GM18867 (cell line): ENCODE data around the gene ZNF493.

ENCODE experiments used
- ATAC-seq: cut with Tn5 transposase; IDR thresholded peaks from one replicate; pipeline ENCODE4 v1.9.1; 2021; ENCODE audit warnings: mild to moderate bottlenecking, moderate library complexity; ENCODE audit not compliant: unreplicated experiment

The ZNF493 gene

DNA sequence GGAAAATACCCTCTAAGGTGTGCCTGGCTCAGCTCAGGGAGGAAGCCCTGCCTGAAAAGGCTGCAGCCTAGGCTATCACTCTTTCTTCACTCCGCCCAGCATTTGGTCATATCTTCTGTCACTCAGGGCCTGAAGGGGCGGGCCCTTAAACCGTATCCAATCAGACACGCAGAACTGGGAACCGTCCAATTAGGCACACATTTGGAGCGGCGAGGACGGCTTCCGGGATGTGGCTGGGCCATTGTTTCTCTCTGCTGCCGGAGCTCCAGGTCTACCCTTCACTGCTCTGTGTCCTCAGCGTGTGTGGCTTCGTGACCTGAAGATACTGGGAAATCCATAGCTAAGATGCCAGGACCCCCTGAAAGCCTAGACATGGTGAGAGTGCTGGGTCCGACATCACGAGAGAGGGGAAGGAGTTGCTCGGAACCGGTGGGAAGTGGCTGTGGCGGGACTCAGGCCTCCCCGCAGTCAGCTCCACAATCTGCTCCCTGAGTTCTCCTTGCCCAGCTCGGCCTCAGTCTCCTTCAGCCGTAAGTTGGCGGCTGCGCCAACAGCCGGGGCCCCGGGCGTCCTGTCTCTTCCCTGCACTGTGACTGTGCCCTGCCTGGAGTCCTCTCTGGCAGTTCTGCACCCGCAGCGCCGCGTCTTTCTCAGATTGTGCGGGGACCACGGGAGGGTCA lies at the start of gene ZNF493:
TSS of gene ZNF493 (plus strand) at position 241 of the 680 bp plus-strand sequence. CDS start at position 346, 105 bp downstream.
- ATAC-seq: peak; percentile 100

DNA sequence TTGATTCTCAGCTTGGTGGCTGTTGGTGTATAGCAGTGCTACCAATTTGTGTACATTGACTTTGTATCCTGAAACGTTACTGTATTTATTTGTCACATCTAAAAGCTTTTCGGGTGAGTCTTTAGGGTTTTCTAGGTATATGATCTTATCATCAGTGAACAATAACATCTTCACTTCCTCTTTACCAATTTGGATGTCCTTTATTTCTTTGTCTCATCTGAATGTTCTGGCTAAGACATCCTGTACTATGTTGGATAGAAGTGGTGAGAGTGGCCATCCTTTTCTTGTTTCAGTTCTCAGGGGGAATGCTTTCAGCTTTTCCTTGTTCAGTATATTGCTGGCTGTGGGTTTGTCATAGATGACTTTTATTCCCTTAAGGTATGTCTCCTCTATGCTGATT lies 44.1 kb upstream of the ZNF493 start:
- ATAC-seq: no peak

DNA sequence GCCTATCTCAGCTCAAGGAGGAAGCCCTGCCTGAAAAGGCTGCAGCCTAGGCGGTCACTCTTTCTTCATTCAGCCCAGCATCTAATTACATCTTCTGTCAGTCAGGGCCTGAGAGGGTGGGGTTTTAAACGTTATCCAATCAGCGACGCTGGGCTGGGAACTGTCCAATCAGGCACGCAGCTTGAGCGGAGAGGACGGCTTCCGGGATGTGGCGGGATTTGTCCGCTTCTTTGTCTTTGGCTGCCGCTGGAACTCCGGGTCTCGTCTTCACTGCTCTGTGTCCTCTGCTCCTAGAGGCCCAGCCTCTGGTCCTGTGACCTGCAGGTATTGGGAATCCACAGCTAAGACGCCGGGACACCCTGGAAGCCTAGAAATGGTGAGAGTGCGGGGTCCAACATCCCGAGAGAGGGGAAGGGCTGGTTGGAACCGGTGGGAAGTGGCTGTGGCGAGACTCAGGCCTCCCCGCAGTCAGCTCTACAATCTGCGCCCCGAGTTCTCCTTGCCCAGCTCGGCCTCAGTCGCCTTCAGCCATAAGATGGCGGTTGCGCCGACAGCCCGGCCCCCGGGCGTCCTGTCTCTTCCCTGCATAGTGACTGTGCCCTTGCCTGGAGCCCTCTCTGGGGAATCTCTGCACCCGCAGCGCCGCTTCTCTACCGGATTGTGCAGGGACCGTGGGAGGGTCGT lies 38.0 kb upstream of the ZNF493 start, which contains the start of gene ZNF738:
TSS of gene ZNF738 (plus strand) at position 233 of the 684 bp plus-strand sequence. CDS start at position 374, 141 bp downstream.
- ATAC-seq: peak; percentile 96

DNA sequence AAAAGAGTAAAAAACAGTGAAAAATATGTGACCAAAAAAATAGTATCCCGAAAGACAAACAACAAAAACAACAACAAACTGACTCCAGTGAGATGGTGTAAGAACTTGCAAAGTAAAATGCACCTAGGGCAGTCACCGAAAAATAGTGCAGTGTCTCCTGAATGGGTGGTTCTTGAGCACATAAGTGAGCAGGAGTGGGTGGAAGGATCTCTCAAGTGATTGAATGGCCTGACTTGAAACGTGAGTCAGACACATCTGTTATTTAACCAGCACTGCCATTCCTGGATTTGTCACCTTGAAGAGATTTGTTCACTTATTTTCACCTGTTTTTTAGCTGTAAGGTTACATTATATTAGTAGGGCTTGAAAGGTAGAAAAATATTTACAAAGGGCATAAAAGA lies 34.6 kb upstream of the ZNF493 start:
- ATAC-seq: no peak

DNA sequence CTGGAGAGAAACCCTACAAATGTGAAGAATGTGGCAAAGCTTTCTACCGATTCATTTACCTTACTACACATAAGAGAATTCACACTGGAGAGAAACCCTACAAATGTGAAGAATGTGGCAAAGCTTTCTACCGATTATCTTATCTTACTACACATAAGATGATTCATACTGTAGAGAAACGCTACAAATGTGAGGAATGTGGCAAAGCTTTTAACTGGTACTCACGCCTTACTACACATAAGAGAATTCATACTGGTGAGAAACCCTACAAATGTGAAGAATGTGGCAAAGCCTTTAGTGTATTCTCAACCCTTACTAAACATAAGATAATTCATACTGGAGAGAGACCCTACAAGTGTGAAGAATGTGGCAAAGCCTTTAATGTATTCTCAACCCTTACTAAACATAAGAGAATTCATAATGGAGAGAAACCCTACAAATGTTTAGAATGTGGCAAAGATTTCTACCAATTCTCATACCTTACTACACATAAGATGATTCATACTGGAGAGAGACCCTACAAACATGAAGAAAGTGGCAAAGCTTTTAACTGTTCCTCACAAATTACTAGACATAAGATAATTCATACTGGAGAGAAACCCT lies 12.9 kb upstream of the ZNF493 start:
- ATAC-seq: no peak

DNA sequence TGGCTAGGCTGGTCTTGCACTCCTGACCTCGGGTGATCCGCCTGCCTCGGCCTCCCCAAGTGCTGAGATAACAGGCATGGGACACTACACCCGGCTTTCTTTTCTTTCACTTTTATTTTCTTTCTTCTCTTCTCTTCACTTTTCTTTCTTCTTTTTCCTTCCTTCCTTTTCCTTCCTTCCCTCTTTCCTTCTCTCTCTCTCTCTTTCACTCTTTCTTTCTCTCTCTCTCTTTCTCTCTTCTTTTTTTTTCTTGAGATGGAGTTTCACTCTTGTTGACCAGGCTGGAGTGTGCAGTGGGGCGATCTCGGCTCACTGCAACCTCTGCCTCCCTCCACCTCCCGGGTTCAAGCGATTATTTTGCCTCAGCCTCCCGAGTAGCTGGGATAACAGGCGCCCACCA lies 812 bp upstream of the ZNF493 start:
- ATAC-seq: no peak

DNA sequence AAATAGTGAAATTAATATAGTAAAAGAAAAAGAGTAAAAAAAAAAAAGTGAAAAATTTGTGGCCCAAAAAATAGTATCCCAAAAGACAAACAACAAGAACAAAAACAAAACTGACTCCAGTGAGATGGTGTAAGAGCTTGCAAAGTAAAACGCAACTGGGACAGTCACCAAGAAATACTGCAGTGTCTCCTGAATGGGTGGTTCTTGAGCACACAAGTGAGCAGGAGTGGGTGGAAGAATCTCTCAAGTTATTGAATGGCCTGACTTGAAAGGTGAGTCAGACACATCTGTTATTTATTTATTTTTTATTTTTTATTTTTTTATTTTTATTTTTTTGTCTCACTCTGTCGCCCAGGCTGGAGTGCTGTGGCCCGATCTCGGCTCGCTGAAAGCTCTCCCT lies 1.9 kb downstream of the ZNF493 start:
- no peak for ATAC-seq

DNA sequence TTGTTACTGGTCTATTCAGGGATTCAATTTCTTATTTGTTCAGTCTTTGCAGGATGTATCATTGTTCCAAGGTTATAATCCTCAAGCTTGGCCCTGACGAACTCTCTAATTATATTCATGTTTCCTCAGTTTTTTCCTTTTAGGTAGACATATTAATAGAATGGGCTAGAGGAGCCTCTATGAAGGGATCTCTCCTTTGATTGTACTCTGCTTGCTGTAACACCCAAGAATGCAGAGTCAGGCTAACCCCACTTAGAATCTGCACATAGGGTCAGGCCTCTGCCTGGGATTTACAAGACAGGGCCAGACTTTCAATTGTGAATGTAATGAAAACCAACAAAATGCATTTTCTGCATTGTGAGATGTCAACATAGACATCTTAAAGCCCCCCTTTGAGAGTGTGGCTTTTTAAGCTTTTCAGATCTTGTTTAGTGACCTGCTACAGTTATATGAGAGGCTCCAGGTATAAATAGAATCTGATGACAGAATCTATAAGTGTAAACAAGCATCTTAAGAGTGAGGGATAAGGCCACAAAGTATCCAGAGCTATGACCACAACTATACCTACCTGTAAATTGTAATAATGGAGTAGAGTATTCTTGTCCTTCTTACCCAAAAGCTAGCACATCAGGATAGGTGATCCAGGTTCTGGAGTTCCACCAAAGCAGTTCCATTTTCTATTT lies 5.5 kb downstream of the ZNF493 start:
- no peak for ATAC-seq

DNA sequence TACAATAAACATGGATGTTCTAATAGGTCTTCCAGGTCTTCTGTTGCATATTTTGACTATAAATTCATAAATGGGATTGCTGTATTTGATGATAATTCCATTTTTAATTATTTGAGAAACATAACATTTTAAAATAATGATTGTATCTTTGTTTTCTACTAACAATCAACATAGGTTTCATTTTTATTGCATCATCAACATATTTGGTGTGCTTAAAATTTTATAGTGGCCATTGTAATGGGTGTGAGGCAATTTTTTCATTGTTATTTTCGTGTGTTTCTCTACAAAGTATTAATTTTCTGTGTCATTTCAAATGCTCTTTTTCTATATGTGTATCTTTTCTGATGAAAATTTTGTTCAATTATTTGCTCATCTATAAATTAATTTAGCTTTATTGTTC lies 13.2 kb downstream of the ZNF493 start:
- ATAC-seq: no peak

DNA sequence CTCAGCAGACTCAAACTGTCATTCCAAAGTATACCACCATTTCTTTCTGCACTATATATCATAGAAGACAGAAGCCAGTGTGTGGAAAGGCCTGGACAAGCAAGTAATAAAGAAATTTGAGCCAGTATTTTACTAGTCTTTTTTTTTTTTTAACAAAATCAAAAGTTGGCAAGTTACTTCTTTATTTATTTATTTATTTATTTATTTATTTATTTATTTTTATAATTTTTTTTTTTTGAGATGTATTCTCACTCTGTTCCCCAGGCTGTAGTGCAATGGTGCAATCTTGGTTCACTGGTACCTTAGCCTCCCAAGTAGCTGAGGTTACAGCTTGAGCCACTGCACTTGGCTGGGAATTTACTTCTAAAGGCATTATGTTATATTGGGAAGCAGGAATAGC lies 25.3 kb downstream of the ZNF493 start:
- no peak for ATAC-seq

DNA sequence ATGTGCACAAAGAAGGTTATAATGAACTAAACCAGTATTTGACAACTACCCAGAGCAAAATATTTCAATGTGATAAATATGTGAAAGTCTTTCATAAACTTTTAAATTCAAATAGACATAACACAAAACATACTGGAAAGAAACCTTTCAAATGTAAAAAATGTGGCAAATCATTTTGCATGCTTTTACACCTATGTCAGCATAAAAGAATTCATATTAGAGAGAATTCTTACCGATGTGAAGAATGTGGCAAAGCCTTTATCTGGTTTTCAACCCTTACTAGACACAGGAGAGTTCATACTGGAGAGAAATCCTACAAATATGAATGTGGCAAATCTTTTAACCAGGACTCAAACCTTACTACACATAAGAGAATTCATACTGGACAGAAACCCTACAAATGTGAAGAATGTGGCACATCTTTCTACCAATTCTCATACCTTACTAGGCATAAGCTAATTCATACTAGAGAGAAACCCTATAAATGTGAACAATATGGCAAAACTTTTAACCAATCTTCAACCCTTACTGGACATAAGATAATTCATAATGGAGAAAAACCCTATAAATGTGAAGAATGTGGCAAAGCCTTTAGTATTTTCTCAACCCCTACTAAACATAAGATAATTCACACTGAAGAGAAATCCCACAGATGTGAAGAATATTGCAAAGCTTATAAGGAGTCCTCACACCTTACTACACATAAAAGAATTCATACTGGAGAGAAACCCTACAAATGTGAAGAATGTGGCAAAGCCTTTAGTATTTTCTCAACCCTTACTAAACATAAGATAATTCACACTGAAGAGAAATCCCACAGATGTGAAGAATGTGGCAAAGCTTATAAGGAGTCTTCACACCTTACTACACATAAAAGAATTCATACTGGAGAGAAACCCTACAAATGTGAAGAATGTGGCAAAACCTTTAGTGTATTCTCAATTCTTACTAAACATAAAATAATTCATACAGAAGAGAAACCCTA lies 26.4 kb downstream of the ZNF493 start:
- no peak for ATAC-seq

DNA sequence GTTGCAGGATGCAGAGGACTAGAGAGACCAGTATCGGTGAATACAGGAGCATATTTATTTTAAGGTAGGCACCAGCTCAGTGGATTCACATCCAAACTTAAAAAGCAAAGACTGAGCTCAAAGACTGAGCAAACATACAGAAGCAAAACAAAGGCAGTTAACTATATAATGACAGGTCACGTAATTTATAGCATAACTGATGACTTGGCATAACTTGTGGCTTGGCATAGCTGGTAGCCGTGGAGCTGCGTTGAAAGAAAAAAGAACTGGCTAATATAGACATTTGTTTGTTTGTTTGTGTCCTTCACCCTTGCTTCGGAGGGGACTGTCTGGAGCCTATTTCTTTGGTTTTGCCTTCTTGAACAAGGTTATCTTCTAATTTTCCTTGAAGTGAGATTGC lies 33.7 kb downstream of the ZNF493 start:
- no peak for ATAC-seq

DNA sequence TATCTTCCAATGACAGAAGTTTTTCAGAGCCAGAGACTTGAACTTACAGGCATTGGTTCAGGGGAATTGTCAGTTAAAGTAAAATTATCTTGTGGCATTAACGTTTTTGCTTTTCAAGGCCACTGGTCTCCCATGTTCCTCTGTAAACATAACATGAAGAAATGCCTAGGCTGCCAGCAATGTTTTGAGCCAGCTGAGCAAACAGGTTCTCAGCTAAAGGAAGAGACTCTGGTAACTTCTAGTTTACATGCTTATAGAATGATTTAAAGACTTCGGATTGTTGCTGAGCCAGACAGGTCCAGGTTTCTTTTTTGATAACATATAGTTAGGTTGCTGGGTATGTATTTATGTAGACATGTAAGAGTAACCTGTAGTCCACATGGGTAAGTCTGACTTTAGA lies 35.7 kb downstream of the ZNF493 start:
- no peak for ATAC-seq

DNA sequence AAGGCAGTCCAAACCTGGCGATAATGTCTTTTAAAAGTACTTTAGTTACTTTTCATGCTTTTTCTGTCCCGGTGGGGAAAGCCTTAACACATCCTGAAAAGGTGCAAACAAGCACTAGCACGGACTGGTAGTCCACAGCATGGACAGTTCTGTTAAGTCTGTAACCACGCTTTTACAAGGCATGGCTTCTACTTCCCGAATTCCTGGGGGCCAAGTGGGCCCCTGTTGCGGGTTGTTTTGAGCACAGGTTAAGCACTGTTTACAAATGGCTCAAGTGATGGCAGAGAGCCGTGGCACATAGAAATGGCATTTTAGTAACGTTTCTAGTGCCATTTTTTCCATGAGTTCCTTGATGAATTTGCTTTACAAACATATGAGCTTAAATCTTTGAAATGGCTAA lies 37.6 kb downstream of the ZNF493 start:
- no peak for ATAC-seq

DNA sequence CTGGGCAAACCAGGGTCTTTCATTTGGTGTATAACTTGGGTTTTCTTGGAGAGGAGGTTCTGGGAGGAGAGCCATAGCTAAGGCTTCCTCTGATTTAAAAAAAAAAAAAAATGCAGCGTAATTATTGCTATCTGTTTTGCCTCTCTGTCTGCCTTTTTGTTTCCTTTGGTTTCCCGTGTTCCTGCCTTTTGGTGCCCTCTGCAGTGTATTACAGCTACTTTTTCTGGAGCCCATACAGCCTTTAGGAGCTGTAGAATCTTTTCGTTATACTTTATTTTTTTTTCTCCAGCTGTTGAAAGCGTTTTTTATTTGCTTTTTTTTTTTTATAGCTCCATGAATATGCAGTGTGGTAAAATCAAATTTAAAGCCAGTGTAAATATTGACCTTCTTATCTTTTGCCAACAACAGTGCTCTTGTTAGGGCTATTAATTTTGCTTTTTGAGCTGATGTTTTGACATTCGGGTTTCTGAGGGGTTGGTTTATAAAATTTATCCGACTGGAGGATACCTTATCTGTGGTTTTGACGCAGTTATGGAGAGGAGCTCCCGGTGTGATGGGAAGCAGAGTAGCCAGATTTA lies 38.1 kb downstream of the ZNF493 start:
- no peak for ATAC-seq

DNA sequence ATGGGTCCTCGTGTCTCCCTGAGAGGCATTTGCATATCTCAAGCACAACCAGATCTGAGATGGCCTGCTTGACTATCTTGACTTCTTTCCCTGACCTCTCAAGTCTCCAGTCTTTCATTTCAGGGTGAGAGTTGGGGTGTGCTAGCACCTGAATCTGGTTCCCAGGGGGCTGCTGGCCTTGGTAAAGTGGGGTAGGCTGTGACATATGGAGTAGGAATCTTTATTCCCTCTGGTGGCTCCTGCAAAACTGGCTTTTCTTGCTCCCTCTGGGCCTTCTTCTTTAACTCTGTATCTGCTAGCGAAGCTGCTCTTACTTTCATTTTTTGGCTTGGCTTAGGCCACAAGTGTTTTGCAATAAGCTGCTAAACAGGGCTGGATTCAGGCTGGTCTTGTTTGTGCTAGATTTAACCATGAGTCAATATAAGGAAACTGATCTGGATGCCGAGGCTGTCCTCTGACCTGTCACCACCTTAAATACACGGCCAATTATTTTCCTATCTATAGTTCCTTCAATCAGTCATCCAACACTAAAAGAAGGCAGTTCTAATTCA lies 42.3 kb downstream of the ZNF493 start:
- ATAC-seq: no peak

DNA sequence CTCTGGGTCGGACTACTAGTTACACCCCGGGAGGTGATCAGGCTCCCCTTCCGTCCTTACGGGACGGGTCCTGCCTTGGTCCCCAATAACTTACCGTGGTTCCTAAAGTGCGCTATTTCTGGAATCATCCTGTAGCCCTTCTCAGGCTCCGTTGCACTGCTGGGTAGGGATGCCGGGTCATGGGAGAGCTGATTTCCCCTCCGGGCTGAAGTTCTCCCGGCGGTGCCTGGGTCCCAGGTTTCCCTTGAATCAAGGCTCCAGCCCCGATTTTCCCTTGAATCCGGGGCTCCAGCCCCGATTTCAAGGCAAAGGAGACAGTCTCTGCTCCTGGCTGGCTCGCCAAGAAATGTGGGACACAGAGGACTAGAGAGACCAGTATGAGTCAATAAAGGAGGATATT lies 43.4 kb downstream of the ZNF493 start:
- ATAC-seq: no peak

DNA sequence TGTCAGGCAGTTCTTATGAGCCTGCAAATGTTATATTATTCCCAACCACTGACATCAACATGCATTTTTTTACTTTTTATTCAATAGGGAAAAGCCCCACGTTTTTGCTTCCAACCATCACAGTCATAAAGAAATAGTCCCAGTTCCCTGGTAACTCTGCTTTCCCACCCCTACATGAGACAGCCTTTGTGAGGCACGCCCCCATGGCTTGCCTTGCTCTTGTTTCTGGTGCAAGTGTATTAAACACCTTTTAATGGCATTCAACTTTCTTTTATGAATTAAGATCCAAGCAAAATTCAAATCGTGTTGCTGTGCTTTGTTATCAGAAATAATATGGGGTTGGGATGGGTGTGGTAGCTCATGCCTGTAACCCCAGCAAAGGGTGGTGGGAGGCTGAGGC lies 54.3 kb downstream of the ZNF493 start:
- no peak for ATAC-seq

DNA sequence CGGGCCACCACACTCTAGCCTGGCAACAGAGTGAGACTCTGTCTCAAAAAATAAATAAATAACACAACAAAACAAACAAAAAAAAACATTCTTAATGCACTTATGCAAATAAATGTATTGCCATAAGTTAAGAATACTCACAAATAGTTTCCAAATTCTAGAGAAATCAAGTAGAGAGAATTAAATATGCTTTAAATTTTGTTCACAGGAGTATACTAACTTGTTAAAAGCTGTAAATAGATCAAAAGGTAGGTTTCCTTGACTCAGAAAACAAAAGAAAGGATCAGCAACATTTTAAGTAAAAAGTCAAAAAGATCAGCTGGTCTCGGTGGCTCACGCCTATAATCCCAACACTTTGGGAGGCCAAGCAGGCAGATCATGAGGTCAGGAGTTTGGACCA lies 58.0 kb downstream of the ZNF493 start:
- no peak for ATAC-seq

DNA sequence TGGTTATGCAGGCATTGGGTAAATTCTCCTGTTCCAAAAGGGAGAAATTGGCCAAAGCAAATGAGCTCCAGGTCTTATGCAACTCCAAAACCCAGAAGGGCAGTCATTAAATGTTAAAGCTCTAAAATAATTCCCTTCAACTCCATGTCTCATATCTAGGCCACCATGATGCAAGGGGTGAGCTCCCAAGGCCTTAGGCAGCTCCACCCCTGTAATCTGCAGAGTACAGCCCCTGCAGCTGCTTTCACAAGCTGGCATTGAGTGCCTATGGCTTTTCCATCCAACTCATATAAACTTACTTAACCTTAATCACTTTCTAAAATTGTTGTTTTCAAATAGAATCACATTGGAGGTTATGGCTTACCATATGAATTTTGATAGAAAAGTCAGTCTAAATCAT lies 63.8 kb downstream of the ZNF493 start:
- ATAC-seq: no peak
